Stomach (tissue), 4 donors: Measurements from ENCODE around the gene ARSI.

Experiments used
- EP300 ChIP-seq: sonication (generic); formaldehyde crosslinking; IDR thresholded peaks from one replicate; pipeline ENCODE4 v1.6.1; 2017; ENCODE audit warnings: antibody characterized with exemption
- POLR2AphosphoS5 ChIP-seq, 3 donors: sonication (generic); formaldehyde crosslinking; IDR thresholded peaks; one replicate each; pipeline ENCODE4 v1.6.1; 2016; ENCODE audit warnings: antibody characterized with exemption in 3 of 3

DNA sequence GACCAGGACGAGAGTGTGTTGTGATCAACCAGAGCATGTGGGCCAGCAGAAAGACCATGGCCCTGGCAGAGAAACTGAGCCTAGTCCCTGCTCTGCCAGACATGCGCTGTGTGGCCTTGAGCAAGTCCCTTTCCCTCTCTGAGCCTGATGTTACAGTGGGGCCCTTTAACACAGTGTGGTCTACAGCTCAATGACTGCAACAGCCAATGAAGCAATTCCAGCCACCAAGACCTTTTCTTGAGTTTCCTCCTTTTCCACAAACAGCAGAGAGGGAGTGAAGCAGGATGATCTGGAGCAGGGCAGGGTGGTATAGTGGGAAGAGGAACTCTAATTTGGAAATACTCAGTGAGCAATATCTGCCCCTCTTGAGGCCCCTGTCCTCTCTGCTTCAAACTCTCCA lies 25.8 kb upstream of the ARSI start:
- TF ChIP-seq EP300 (no peak), POLR2AphosphoS5 (IDR thresholded peaks at IDR 0.05) (no peak)
